SH-SY5Y (cell line): ENCODE data around the gene RASD1.

Experiments
- GATA2 ChIP-seq: IDR thresholded peaks from 2 replicates; pipeline ENCODE4 v1.6.1; 2011; ENCODE audit warnings: mild to moderate bottlenecking, low read depth, low read length
- GATA3 ChIP-seq: IDR thresholded peaks from 2 replicates; pipeline ENCODE4 v1.6.1; 2011; ENCODE audit warnings: low read depth, mild to moderate bottlenecking, low read length, moderate library complexity

- TF ChIP-seq GATA2 (no peak), GATA3 (no peak)
Observed at GRCh38 chr17:17514993-17515933, 19.1 kb upstream of the RASD1 start.
